H9 (cell line): Measurements from ENCODE around the gene SRGAP3. TPM values are rescaled to one million over a fixed set of nuclear protein-coding genes. Genes with fewer than 3 reads are reported as not detected.

Source experiments
- DNase-seq: peaks from one replicate; pipeline ENCODE4 v3.0.0-alpha.2; 2017
- H2AFZ ChIP-seq: one replicate; pipeline ENCODE4 v1.6.1; 2013; ENCODE audit warnings: mild to moderate bottlenecking, low read length, control low read depth, moderate library complexity
- H2AK5ac ChIP-seq: 2 replicates; pipeline ENCODE4 v1.6.1; 2013; ENCODE audit warnings: low read length, control low read depth, mixed read lengths; ENCODE audit not compliant: insufficient read length
- H2BK120ac ChIP-seq: one replicate; pipeline ENCODE4 v1.6.1; 2013; ENCODE audit warnings: low read depth, mild to moderate bottlenecking, low read length, control low read depth, inconsistent platforms; ENCODE audit not compliant: poor library complexity, severe bottlenecking
- H2BK12ac ChIP-seq: 2 replicates; pipeline ENCODE4 v1.6.1; 2013; ENCODE audit warnings: low read length, control low read depth, mixed read lengths, low read depth; ENCODE audit not compliant: insufficient read length
- H2BK15ac ChIP-seq: 2 replicates; pipeline ENCODE4 v1.6.1; 2013; ENCODE audit warnings: low read depth, low read length, control low read depth
- H2BK20ac ChIP-seq: one replicate; pipeline ENCODE4 v1.6.1; 2013; ENCODE audit warnings: low read depth, mild to moderate bottlenecking, low read length, control low read depth, inconsistent platforms; ENCODE audit not compliant: poor library complexity, severe bottlenecking
- H2BK5ac ChIP-seq: 2 replicates; pipeline ENCODE4 v1.6.1; 2013; ENCODE audit warnings: low read length, control low read depth, mixed read lengths; ENCODE audit not compliant: insufficient read length
- H3K14ac ChIP-seq: 2 replicates; pipeline ENCODE4 v1.6.1; 2013; ENCODE audit warnings: low read length, control low read depth; ENCODE audit not compliant: insufficient read depth
- H3K18ac ChIP-seq: 2 replicates; pipeline ENCODE4 v1.6.1; 2013; ENCODE audit warnings: low read depth, mild to moderate bottlenecking, mixed read lengths, low read length, control low read depth; ENCODE audit not compliant: insufficient read length
- H3K23ac ChIP-seq: 2 replicates; pipeline ENCODE4 v1.6.1; 2013; ENCODE audit warnings: low read length, control low read depth, mixed read lengths, low read depth; ENCODE audit not compliant: insufficient read length
- H3K23me2 ChIP-seq: 2 replicates; pipeline ENCODE4 v1.6.1; 2013; ENCODE audit warnings: low read depth, mild to moderate bottlenecking, mixed read lengths, low read length, control low read depth; ENCODE audit not compliant: insufficient read length, poor library complexity, severe bottlenecking
- H3K27ac ChIP-seq: 2 replicates; pipeline ENCODE4 v1.5.1; 2013; ENCODE audit warnings: low read length, control low read depth, mixed read lengths, low read depth; ENCODE audit not compliant: insufficient read length
- H3K27me3 ChIP-seq: 2 replicates; pipeline ENCODE4 v1.6.1; 2013; ENCODE audit warnings: low read length, control low read depth, inconsistent platforms; ENCODE audit not compliant: insufficient read depth
- H3K4ac ChIP-seq: 2 replicates; pipeline ENCODE4 v1.6.1; 2013; ENCODE audit warnings: low read depth, mild to moderate bottlenecking, control low read depth, inconsistent platforms, low read length, moderate library complexity
- H3K4me1 ChIP-seq: 2 replicates; pipeline ENCODE4 v1.6.1; 2013; ENCODE audit warnings: low read length, control low read depth, inconsistent platforms; ENCODE audit not compliant: insufficient read depth
- H3K4me2 ChIP-seq: 2 replicates; pipeline ENCODE4 v1.6.1; 2013; ENCODE audit warnings: low read length, control low read depth, mixed read lengths; ENCODE audit not compliant: insufficient read length, insufficient read depth
- H3K56ac ChIP-seq: 2 replicates; pipeline ENCODE4 v1.6.1; 2013; ENCODE audit warnings: low read depth, mild to moderate bottlenecking, mixed read lengths, low read length, control low read depth; ENCODE audit not compliant: insufficient read length
- H3K79me1 ChIP-seq: 2 replicates; pipeline ENCODE4 v1.6.1; 2013; ENCODE audit warnings: low read depth, mild to moderate bottlenecking, moderate library complexity, low read length, control low read depth, inconsistent platforms; ENCODE audit not compliant: insufficient read depth, poor library complexity, severe bottlenecking
- H3K79me2 ChIP-seq: 2 replicates; pipeline ENCODE4 v1.6.1; 2013; ENCODE audit warnings: low read length, control low read depth, inconsistent platforms; ENCODE audit not compliant: insufficient read depth
- H3K9ac ChIP-seq: 2 replicates; pipeline ENCODE4 v1.6.1; 2013; ENCODE audit warnings: low read length, control low read depth, mixed read lengths; ENCODE audit not compliant: insufficient read length; ENCODE audit errors: extremely low read depth
- H3K9me3 ChIP-seq: one replicate; pipeline ENCODE4 v1.6.1; 2013; ENCODE audit warnings: low read depth, low read length, inconsistent platforms; ENCODE audit not compliant: control insufficient read depth
- H3T11ph ChIP-seq: one replicate; pipeline ENCODE4 v1.6.1; 2013; ENCODE audit warnings: mild to moderate bottlenecking, low read length, control low read depth, inconsistent platforms
- H4K20me1 ChIP-seq: one replicate; pipeline ENCODE4 v1.6.1; 2013; ENCODE audit not compliant: control insufficient read depth, insufficient read length, insufficient read depth
- H4K5ac ChIP-seq: 2 replicates; pipeline ENCODE4 v1.6.1; 2013; ENCODE audit warnings: low read depth, mild to moderate bottlenecking, mixed read lengths, low read length, control low read depth; ENCODE audit not compliant: insufficient read length
- H4K8ac ChIP-seq: replicated peaks from 2 replicates; pipeline ENCODE4 v1.6.1; 2013; ENCODE audit warnings: low read length, control low read depth, mixed read lengths, low read depth; ENCODE audit not compliant: insufficient read length
- H4K91ac ChIP-seq: 2 replicates; pipeline ENCODE4 v1.6.1; 2013; ENCODE audit warnings: low read depth, mild to moderate bottlenecking, moderate library complexity, mixed read lengths, low read length, control low read depth; ENCODE audit not compliant: insufficient read length
- H3K27ac Mint-ChIP-seq, 3 experiments: 2 replicates in 2 of 3; 3 replicates in 1 of 3; pipeline ENCODE4 v1.8.0; 2020 to 2021; ENCODE audit warnings: mixed read lengths in 3 of 3, mild to moderate bottlenecking in 1 of 3, moderate library complexity in 1 of 3
- H3K27me3 Mint-ChIP-seq: 2 replicates; pipeline ENCODE4 v1.8.0; 2021; ENCODE audit warnings: low read depth, mild to moderate bottlenecking, moderate library complexity, mixed read lengths
- H3K36me3 Mint-ChIP-seq, 3 experiments: 2 replicates in 2 of 3; 3 replicates in 1 of 3; pipeline ENCODE4 v1.8.0; 2020 to 2021; ENCODE audit warnings: low read depth in 3 of 3, mixed read lengths in 3 of 3; ENCODE audit not compliant: insufficient read depth in 1 of 3
- H3K4me1 Mint-ChIP-seq, 2 experiments: 2 replicates each; pipeline ENCODE4 v1.8.0; 2020; ENCODE audit warnings: mixed read lengths in 2 of 2
- H3K4me3 Mint-ChIP-seq, 2 experiments: 2 replicates in 1 of 2; 3 replicates in 1 of 2; pipeline ENCODE4 v1.8.0; 2020 to 2021; ENCODE audit warnings: mild to moderate bottlenecking in 2 of 2, mixed read lengths in 2 of 2, moderate library complexity in 1 of 2
- H3K9me3 Mint-ChIP-seq, 2 experiments: 2 replicates in 1 of 2; 3 replicates in 1 of 2; pipeline ENCODE4 v1.8.0; 2020; ENCODE audit warnings: mild to moderate bottlenecking in 2 of 2, mixed read lengths in 2 of 2, moderate library complexity in 1 of 2
- WGBS: extraction: QIAGEN DNeasy Blood & Tissue Kit; methylation state at CpG from one replicate; pipeline ENCODE4 v1.1.7; 2013; ENCODE audit warnings: missing lambda C conversion rate, low lambda C conversion rate, mixed read lengths; ENCODE audit not compliant: insufficient read length; ENCODE audit errors: extremely low coverage; 5-methylcytosine and 5-hydroxymethylcytosine counted together
- total RNA-seq: library from RNA; stranded (reverse); gene quantifications from 2 replicates; pipeline ENCODE4 v1.2.1, GENCODE V29; 2021
- TF ChIP-seq, protein P1 (sequence below): fragments of 200-600 bp; sonication (generic); conservative IDR thresholded peaks from 3 replicates; pipeline ENCODE4 v1.8.0; 2021; ENCODE audit warnings: antibody characterized with exemption, mild to moderate bottlenecking

The SRGAP3 gene
- total RNA-seq, 1 experiment from 2014 or later: 3.4 TPM

DNA sequence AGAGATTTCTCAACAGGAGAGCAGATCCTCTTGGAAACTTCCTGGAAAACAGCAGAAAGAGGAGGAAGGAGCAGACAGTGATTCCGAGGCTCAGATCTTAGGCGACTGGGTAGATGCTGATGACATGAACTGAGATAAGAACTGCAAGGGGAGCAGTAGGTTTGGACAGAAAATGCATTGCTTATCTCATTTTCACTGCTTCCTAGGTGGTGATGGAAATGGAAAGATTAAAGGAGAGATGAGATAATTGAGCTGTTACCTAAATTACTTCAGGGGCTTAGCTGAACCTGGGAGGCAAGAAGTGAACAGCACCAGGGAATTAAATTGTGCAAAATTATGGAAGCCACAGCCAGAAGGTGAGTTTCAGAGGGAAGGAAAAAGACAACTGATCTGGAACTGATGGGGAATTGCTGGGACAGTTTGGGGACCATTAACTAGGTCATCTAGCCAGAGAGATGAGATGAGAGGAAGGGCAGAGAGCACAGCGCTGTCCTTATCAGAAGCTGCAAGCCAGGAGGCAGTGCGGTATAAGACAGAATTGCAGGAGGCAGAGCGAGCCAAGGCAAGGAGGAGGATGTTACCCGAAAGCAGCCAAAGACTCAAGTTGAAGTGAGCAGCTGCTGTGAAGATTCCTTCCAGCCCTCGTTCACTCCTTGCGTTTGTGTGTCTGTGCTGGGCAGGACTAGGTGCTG lies 140.4 kb downstream of the SRGAP3 start:
- Histone ChIP-seq H3K27me3 (no peaks in the 10 kb centered on the region), H3K27ac (no peak overlapping the region), H3K23me2 (no peaks in the 10 kb centered on the region), H3K79me2 (no peaks in the 10 kb centered on the region), H2BK20ac (no peak overlapping the region), H4K8ac (no peak overlapping the region), H3K4ac (no peak overlapping the region), H3K56ac (no peak overlapping the region), H2AK5ac (no peak overlapping the region), H3K9me3 (no peaks in the 10 kb centered on the region), H2BK5ac (no peak overlapping the region), H3K79me1 (no peaks in the 10 kb centered on the region), H3K4me1 (peaks cover 5% of the 10 kb centered on the region; the same call in 1 of the 2 replicates), H3K23ac (no peak overlapping the region), H4K91ac (no peak overlapping the region), H4K20me1 (no peaks in the 10 kb centered on the region), H3K18ac (no peak overlapping the region), H3T11ph (no peak overlapping the region), H3K14ac (no peak overlapping the region), H2BK15ac (no peak overlapping the region), H4K5ac (no peak overlapping the region), H3K9ac (no peak overlapping the region), H2BK12ac (no peak overlapping the region), H3K4me2 (no peak overlapping the region), H2BK120ac (no peak overlapping the region), H2AFZ (no peak overlapping the region)
- Mint-ChIP-seq H3K4me3 (no peak overlapping the region), H3K9me3 (peaks cover 3 to 5% of the 10 kb centered on the region in 2 experiments; a peak in 2 of 5 replicates), H3K27me3 (peaks cover 6% of the 10 kb centered on the region; the same call in 1 of the 2 replicates), H3K36me3 (peaks cover 2 to 10% (median 3%) of the 10 kb centered on the region in 3 experiments; a peak in 4 of 7 replicates), H3K4me1 (peaks cover 21 to 22% of the 10 kb centered on the region in 2 experiments), H3K27ac (no peak overlapping the region)
- TF ChIP-seq, protein P1, sequence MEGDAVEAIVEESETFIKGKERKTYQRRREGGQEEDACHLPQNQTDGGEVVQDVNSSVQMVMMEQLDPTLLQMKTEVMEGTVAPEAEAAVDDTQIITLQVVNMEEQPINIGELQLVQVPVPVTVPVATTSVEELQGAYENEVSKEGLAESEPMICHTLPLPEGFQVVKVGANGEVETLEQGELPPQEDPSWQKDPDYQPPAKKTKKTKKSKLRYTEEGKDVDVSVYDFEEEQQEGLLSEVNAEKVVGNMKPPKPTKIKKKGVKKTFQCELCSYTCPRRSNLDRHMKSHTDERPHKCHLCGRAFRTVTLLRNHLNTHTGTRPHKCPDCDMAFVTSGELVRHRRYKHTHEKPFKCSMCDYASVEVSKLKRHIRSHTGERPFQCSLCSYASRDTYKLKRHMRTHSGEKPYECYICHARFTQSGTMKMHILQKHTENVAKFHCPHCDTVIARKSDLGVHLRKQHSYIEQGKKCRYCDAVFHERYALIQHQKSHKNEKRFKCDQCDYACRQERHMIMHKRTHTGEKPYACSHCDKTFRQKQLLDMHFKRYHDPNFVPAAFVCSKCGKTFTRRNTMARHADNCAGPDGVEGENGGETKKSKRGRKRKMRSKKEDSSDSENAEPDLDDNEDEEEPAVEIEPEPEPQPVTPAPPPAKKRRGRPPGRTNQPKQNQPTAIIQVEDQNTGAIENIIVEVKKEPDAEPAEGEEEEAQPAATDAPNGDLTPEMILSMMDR: no peak
- no CpG with 5 or more reads among the region's 8 CpGs for WGBS
- no peak for DNase-seq
